Measurements from ENCODE around the gene C2CD4C.

The C2CD4C gene

GRCh38 chr19:438416-438958, 29.5 kb upstream of the C2CD4C start:
- no peak for DNase-seq (ENCODE audit: low read depth)
- H3K4me3 ChIP-seq (replicated peaks; ENCODE audit: low read depth, low read length): no peak overlapping the region
- no peak for TF ChIP-seq CTCF (IDR thresholded peaks at IDR 0.05; ENCODE audit: low read length, missing control alignments)

GRCh38 chr19:437041-437440, 28.1 kb upstream of the C2CD4C start:
- no peak overlapping the region for H3K4me3 ChIP-seq (replicated peaks; ENCODE audit: low read depth, low read length)
- no peak for TF ChIP-seq CTCF (IDR thresholded peaks at IDR 0.05; ENCODE audit: low read length, missing control alignments)
- no peak for DNase-seq (ENCODE audit: low read depth)

- no peak overlapping the region for H3K4me3 ChIP-seq (replicated peaks; ENCODE audit: low read depth, low read length)
- no peak for TF ChIP-seq CTCF (IDR thresholded peaks at IDR 0.05; ENCODE audit: low read length, missing control alignments)
- DNase-seq (ENCODE audit: low read depth): no peak
Observed at GRCh38 chr19:436413-436950, 27.5 kb upstream of the C2CD4C start.

GRCh38 chr19:435707-436412, 26.9 kb upstream of the C2CD4C start:
- no peak for DNase-seq (ENCODE audit: low read depth)
- no peak for TF ChIP-seq CTCF (IDR thresholded peaks at IDR 0.05; ENCODE audit: low read length, missing control alignments)
- no peak overlapping the region for H3K4me3 ChIP-seq (replicated peaks; ENCODE audit: low read depth, low read length)

- H3K4me3 ChIP-seq (replicated peaks; ENCODE audit: low read depth, low read length): no peak overlapping the region
- no peak for DNase-seq (ENCODE audit: low read depth)
- no peak for TF ChIP-seq CTCF (IDR thresholded peaks at IDR 0.05; ENCODE audit: low read length, missing control alignments)
Observed at GRCh38 chr19:435056-435706, 26.2 kb upstream of the C2CD4C start.

GRCh38 chr19:434152-434960, 25.4 kb upstream of the C2CD4C start:
- DNase-seq (ENCODE audit: low read depth): no peak
- TF ChIP-seq CTCF (IDR thresholded peaks at IDR 0.05; ENCODE audit: low read length, missing control alignments): no peak

More at GRCh38 chr19:434152-434960, 25.4 kb upstream of the C2CD4C start:
- H3K4me3 ChIP-seq (replicated peaks; ENCODE audit: low read depth, low read length): no peak overlapping the region

Data from fibroblast of pulmonary artery (primary cell).